Middle frontal gyrus (tissue), 1 donor: ENCODE data around the gene ETNPPL.

Source experiments
- DNase-seq: peaks from one replicate; pipeline ENCODE4 v3.0.0-alpha.2; 2015; ENCODE audit warnings: low spot score; ENCODE audit errors: extremely low spot score

ETNPPL gene

GRCh38 chr4:108762559-108763225, at the start of gene ETNPPL:
TSS of gene ETNPPL (minus strand) at chr4:108763053. CDS start at chr4:108762898, 155 bp downstream.
- DNase-seq, result no peak

- DNase-seq, result no peak
Observed at GRCh38 chr4:108811486-108811885, 48.6 kb upstream of the ETNPPL start.

GRCh38 chr4:108810087-108810486, 47.2 kb upstream of the ETNPPL start:
- no peak for DNase-seq

GRCh38 chr4:108804648-108805273, 41.9 kb upstream of the ETNPPL start:
- no peak for DNase-seq

- DNase-seq, result no peak
Observed at GRCh38 chr4:108799306-108799705, 36.5 kb upstream of the ETNPPL start.

GRCh38 chr4:108796173-108796572, 33.3 kb upstream of the ETNPPL start:
- DNase-seq, result no peak

GRCh38 chr4:108795733-108796132, 32.9 kb upstream of the ETNPPL start:
- no peak for DNase-seq

GRCh38 chr4:108794136-108794535, 31.3 kb upstream of the ETNPPL start:
- DNase-seq, result no peak

GRCh38 chr4:108793415-108793814, 30.6 kb upstream of the ETNPPL start:
- no peak for DNase-seq

- no peak for DNase-seq
Observed at GRCh38 chr4:108788731-108789130, 25.9 kb upstream of the ETNPPL start.

- DNase-seq, result no peak
Observed at GRCh38 chr4:108787724-108788123, 24.9 kb upstream of the ETNPPL start.

GRCh38 chr4:108787106-108787505, 24.3 kb upstream of the ETNPPL start:
- DNase-seq, result no peak

- no peak for DNase-seq
Observed at GRCh38 chr4:108786351-108786750, 23.5 kb upstream of the ETNPPL start.

GRCh38 chr4:108783665-108784463, 21.0 kb upstream of the ETNPPL start:
- no peak for DNase-seq

GRCh38 chr4:108779958-108780357, 17.1 kb upstream of the ETNPPL start:
- DNase-seq, result no peak

- no peak for DNase-seq
Observed at GRCh38 chr4:108777388-108777787, 14.5 kb upstream of the ETNPPL start.

- DNase-seq, result no peak
Observed at GRCh38 chr4:108775921-108776320, 13.1 kb upstream of the ETNPPL start.

- DNase-seq, result no peak
Observed at GRCh38 chr4:108774809-108775530, 12.1 kb upstream of the ETNPPL start.

GRCh38 chr4:108772402-108772801, 9.5 kb upstream of the ETNPPL start:
- DNase-seq, result no peak

GRCh38 chr4:108766058-108766457, 3.2 kb upstream of the ETNPPL start:
- no peak for DNase-seq

GRCh38 chr4:108763986-108764385, 1.1 kb upstream of the ETNPPL start:
- DNase-seq, result no peak

GRCh38 chr4:108763226-108763593, 357 bp upstream of the ETNPPL start:
- DNase-seq, result no peak
